Endothelial cell (in vitro differentiated cells): ENCODE measurements around the gene MGAT5. TPM values are rescaled to one million over a fixed set of nuclear protein-coding genes. Genes with fewer than 3 reads are reported as not detected.

Experiments
- DNase-seq: peaks from one replicate; pipeline ENCODE4 v3.0.0; 2021; ENCODE audit warnings: low spot score
- H3K27ac Mint-ChIP-seq: one replicate; pipeline ENCODE4 v1.8.0; 2021; ENCODE audit warnings: mixed read lengths, inconsistent platforms; ENCODE audit not compliant: unreplicated experiment
- H3K27me3 Mint-ChIP-seq: one replicate; pipeline ENCODE4 v1.8.0; 2021; ENCODE audit warnings: mild to moderate bottlenecking, moderate library complexity, mixed read lengths, inconsistent platforms; ENCODE audit not compliant: unreplicated experiment
- H3K36me3 Mint-ChIP-seq: one replicate; pipeline ENCODE4 v1.8.0; 2021; ENCODE audit warnings: mild to moderate bottlenecking, low read depth, mixed read lengths, inconsistent platforms; ENCODE audit not compliant: unreplicated experiment
- H3K4me1 Mint-ChIP-seq: one replicate; pipeline ENCODE4 v1.8.0; 2021; ENCODE audit warnings: mild to moderate bottlenecking, mixed read lengths, inconsistent platforms; ENCODE audit not compliant: unreplicated experiment
- H3K4me3 Mint-ChIP-seq: one replicate; pipeline ENCODE4 v1.8.0; 2021; ENCODE audit warnings: mild to moderate bottlenecking, mixed read lengths, inconsistent platforms; ENCODE audit not compliant: unreplicated experiment
- H3K9me3 Mint-ChIP-seq: one replicate; pipeline ENCODE4 v1.8.0; 2021; ENCODE audit warnings: mixed read lengths, inconsistent platforms; ENCODE audit not compliant: unreplicated experiment
- total RNA-seq: library from RNA; stranded (reverse); fragmentation: NEBNext Ultra II Directional; extraction: Animal tissue kit (Norgen Biotek cat#: 25700); gene quantifications from one replicate; pipeline ENCODE4 v1.2.1, GENCODE V29; 2021; ENCODE audit not compliant: unreplicated experiment
- TF ChIP-seq, protein P1 (sequence below): fragments of 200-600 bp; sonication (generic); IDR thresholded peaks from one replicate; pipeline ENCODE4 v1.5.0; 2021; ENCODE audit warnings: antibody characterized with exemption; ENCODE audit not compliant: unreplicated experiment

The MGAT5 gene
- total RNA-seq, 1 donor from 2014 or later = 124 TPM

DNA sequence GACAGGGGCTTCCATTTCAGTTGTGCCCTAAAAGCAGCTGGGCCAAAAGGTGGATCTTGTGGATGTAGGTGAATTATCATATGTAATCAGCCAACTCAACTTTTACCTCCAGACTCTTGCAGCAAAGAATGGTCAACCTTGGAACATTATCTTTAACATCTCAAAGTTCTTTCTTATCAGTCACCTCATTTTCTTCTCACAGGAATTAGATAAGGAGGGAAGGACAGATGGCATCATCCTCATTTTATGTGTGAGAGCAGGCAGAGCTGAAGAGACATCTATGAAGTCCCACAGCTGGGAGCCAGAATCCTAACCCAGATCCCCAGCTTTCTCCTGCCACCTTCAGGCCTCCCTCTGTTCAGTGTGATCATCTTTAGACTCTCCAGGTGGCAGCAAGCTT lies 182.1 kb downstream of the MGAT5 start:
- peaks cover 16% of the 10 kb centered on the region for H3K4me1 Mint-ChIP-seq
- H3K36me3 Mint-ChIP-seq = peaks cover 53% of the 10 kb centered on the region
- TF ChIP-seq, protein P1, sequence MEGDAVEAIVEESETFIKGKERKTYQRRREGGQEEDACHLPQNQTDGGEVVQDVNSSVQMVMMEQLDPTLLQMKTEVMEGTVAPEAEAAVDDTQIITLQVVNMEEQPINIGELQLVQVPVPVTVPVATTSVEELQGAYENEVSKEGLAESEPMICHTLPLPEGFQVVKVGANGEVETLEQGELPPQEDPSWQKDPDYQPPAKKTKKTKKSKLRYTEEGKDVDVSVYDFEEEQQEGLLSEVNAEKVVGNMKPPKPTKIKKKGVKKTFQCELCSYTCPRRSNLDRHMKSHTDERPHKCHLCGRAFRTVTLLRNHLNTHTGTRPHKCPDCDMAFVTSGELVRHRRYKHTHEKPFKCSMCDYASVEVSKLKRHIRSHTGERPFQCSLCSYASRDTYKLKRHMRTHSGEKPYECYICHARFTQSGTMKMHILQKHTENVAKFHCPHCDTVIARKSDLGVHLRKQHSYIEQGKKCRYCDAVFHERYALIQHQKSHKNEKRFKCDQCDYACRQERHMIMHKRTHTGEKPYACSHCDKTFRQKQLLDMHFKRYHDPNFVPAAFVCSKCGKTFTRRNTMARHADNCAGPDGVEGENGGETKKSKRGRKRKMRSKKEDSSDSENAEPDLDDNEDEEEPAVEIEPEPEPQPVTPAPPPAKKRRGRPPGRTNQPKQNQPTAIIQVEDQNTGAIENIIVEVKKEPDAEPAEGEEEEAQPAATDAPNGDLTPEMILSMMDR = no peak
- H3K9me3 Mint-ChIP-seq = no peaks in the 10 kb centered on the region
- peak overlapping the region; percentile 39 for H3K4me3 Mint-ChIP-seq
- no peak for DNase-seq
- peak overlapping the region; percentile 70 for H3K27ac Mint-ChIP-seq
- peaks cover 5% of the 10 kb centered on the region for H3K27me3 Mint-ChIP-seq

DNA sequence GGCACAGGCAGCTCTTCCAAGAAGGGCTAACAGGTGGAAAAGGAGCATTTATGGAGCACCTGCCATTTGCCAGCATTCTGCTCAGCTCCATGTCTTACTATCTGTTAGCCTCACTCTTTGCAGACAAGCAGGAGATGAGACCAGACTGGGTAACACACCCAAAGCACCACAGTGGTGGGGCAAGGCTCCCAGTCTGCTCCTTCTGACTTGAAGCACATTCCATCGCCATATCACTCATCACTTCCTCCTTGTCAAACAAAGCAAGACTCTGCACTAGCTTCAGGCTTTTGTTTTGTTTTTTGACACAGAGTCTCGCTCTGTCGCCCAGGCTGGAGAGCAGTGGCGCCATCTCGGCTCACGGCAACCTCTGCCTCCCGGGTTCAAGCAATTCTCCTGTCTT lies 182.8 kb downstream of the MGAT5 start:
- H3K9me3 Mint-ChIP-seq = no peaks in the 10 kb centered on the region
- H3K36me3 Mint-ChIP-seq = peaks cover 54% of the 10 kb centered on the region
- no peak overlapping the region for H3K27ac Mint-ChIP-seq
- H3K4me1 Mint-ChIP-seq = peaks cover 13% of the 10 kb centered on the region
- TF ChIP-seq, protein P1 = no peak
- H3K27me3 Mint-ChIP-seq = peaks cover 8% of the 10 kb centered on the region
- no peak for DNase-seq
- H3K4me3 Mint-ChIP-seq = no peak overlapping the region

DNA sequence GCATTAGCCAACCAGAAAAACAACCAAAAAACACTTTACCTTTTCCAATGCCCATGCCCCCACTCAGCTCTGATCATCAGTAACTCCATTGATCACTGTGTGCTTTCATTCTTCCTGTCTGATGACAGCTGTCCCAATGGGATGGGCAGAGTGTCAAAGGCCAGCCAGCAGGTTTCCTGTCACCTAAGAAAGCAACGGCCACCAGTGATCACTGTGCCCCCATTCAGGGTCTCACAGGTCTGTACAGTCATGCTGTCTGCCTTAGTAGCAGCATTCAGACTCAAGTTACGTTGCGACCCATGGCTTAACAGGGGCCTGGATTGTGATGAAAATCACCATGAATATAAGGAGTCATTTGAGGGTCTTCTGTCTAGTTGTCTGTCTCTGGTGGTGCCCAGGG lies 184.5 kb downstream of the MGAT5 start:
- no peak for DNase-seq
- peak overlapping the region; percentile 80 for H3K27ac Mint-ChIP-seq
- TF ChIP-seq, protein P1 = no peak
- H3K36me3 Mint-ChIP-seq = peaks cover 51% of the 10 kb centered on the region
- H3K9me3 Mint-ChIP-seq = no peaks in the 10 kb centered on the region
- H3K4me1 Mint-ChIP-seq = peaks cover 8% of the 10 kb centered on the region
- no peak overlapping the region for H3K4me3 Mint-ChIP-seq
- peaks cover 15% of the 10 kb centered on the region for H3K27me3 Mint-ChIP-seq

DNA sequence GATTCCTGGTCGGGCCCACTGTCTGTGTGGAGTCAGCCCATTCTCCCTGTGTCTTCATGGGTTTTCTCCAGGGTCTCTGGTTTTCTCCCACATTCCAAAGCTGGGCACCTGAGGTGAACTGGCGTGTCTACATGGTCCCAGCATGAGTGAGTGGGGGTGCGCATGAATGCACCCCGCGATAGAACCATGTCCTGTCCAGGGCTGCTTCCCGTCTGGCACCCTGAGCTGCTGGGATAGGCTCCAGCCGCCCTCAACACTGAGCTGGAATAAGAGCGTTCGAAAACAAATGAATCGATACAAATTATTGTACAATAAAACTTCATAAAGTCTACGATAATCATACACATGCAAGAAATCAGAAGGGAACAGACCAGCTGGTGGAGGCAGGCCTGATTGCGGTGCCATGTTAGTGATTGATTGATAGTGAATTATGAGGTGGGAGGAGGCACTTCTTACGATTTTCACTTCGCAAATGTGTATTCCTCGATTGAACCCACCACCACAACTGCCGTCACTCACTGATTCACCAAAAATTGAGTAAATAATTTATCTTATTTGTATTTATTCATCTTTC lies 186.6 kb downstream of the MGAT5 start:
- no peak for DNase-seq
- H3K4me1 Mint-ChIP-seq = peaks cover 12% of the 10 kb centered on the region
- H3K27ac Mint-ChIP-seq = peak overlapping the region; percentile 3
- peaks cover 44% of the 10 kb centered on the region for H3K36me3 Mint-ChIP-seq
- no peaks in the 10 kb centered on the region for H3K9me3 Mint-ChIP-seq
- peak overlapping the region; percentile 13 for H3K4me3 Mint-ChIP-seq
- H3K27me3 Mint-ChIP-seq = peaks cover 15% of the 10 kb centered on the region
- TF ChIP-seq, protein P1 = no peak

DNA sequence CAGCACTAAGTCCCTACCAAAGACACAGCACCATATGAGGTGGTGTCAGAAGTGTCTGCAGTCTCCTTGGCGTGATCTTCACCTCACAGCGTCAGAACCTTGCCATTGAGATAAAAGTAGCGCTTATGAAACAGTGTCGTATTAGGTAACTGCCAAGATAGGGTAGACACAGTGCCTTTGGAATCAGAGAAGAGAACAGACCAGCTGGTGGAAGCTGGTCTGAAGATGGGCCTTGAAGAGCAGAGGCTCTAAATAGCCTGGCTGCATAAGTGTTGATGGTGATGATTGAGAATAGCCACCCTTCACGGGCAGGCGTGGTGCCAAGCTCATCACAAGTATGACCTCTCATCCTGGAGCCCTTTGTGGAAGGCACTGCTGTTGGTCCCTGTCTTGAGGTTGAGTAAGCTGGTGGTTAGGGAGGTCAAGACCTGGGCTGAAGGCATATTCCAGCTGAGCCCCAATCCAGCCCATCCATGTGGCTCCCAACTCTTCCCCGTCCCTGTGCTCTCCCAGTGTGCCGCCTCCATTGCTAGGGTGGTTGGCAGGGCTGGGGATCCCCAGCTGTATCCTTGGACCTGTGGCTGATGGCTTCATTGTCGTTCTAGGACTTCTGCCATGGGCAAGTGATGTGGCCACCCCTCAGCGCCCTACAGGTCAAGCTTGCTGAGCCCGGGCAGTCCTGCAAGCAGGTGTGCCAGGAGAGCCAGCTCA lies 187.4 kb downstream of the MGAT5 start:
- Mint-ChIP-seq H3K27me3 (peaks cover 16% of the 10 kb centered on the region), H3K9me3 (no peaks in the 10 kb centered on the region), H3K27ac (peak overlapping the region; percentile 48), H3K36me3 (peaks cover 38% of the 10 kb centered on the region), H3K4me3 (no peak overlapping the region), H3K4me1 (peaks cover 12% of the 10 kb centered on the region)
- no peak for DNase-seq
- TF ChIP-seq, protein P1 = no peak
